Neural crest cell (in vitro differentiated cells): ENCODE data around the gene CETN2. TPM values are rescaled to one million over a fixed set of nuclear protein-coding genes. Genes with fewer than 3 reads are reported as not detected.
"Not testable (repeated sequence)": the region's sequence is repeated elsewhere in the genome, so short reads cannot be mapped to it uniquely, and the experiment has no call there.

Experiments
- DNase-seq: peaks from one replicate; pipeline ENCODE4 v3.0.0; 2021; ENCODE audit warnings: low read depth, mixed read lengths, low spot score
- H3K27ac Mint-ChIP-seq: one replicate; pipeline ENCODE4 v1.8.0; 2021; ENCODE audit warnings: mild to moderate bottlenecking, mixed read lengths; ENCODE audit not compliant: unreplicated experiment
- H3K27me3 Mint-ChIP-seq: 2 replicates; pipeline ENCODE4 v1.8.0; 2021; ENCODE audit warnings: low read depth, mild to moderate bottlenecking, mixed read lengths
- H3K36me3 Mint-ChIP-seq: 2 replicates; pipeline ENCODE4 v1.8.0; 2021; ENCODE audit warnings: low read depth, mild to moderate bottlenecking, mixed read lengths
- H3K4me1 Mint-ChIP-seq: 2 replicates; pipeline ENCODE4 v1.8.0; 2021; ENCODE audit warnings: mixed read lengths
- H3K4me3 Mint-ChIP-seq: one replicate; pipeline ENCODE4 v1.8.0; 2021; ENCODE audit warnings: mild to moderate bottlenecking, mixed read lengths
- H3K9me3 Mint-ChIP-seq: 2 replicates; pipeline ENCODE4 v1.8.0; 2021; ENCODE audit warnings: mixed read lengths
- CTCF ChIP-seq: fragments of 200-600 bp; sonication (generic); conservative IDR thresholded peaks from 2 replicates; pipeline ENCODE4 v1.5.0; 2021; ENCODE audit warnings: antibody characterized with exemption, mild to moderate bottlenecking
- total RNA-seq: library from RNA; stranded (reverse); gene quantifications from 2 replicates; pipeline ENCODE4 v1.2.1, GENCODE V29; 2021

CETN2 gene
- total RNA-seq, 1 donor from 2014 or later = 60.4 TPM

GRCh38 chrX:152813206-152813605 is 17.4 kb downstream of the CETN2 start:
- Mint-ChIP-seq H3K36me3 (no peaks in the 10 kb centered on the region), H3K4me1 (peaks cover 12% of the 10 kb centered on the region), H3K27ac (no peak overlapping the region), H3K4me3 (no peak overlapping the region), H3K27me3 (no peaks in the 10 kb centered on the region), H3K9me3 (no peaks in the 10 kb centered on the region)
- DNase-seq = no peak
- TF ChIP-seq CTCF = no peak

GRCh38 chrX:152810403-152810802 is 20.2 kb downstream of the CETN2 start:
- TF ChIP-seq CTCF = no peak
- Mint-ChIP-seq H3K4me1 (peaks cover 12% of the 10 kb centered on the region), H3K27me3 (no peaks in the 10 kb centered on the region), H3K36me3 (no peaks in the 10 kb centered on the region), H3K9me3 (peaks cover 2% of the 10 kb centered on the region), H3K27ac (no peak overlapping the region), H3K4me3 (no peak overlapping the region)
- no peak for DNase-seq

GRCh38 chrX:152806035-152806434 is 24.5 kb downstream of the CETN2 start:
- no peaks in the 10 kb centered on the region for H3K36me3 Mint-ChIP-seq
- H3K4me1 Mint-ChIP-seq = peaks cover 12% of the 10 kb centered on the region
- no peak for TF ChIP-seq CTCF
- H3K27me3 Mint-ChIP-seq = peaks cover 6% of the 10 kb centered on the region
- H3K9me3 Mint-ChIP-seq = peaks cover 5% of the 10 kb centered on the region
- no peak overlapping the region for H3K27ac Mint-ChIP-seq
- H3K4me3 Mint-ChIP-seq = no peak overlapping the region
- DNase-seq = no peak

- Mint-ChIP-seq H3K27ac (no peak overlapping the region), H3K4me3 (no peak overlapping the region), H3K36me3 (no peaks in the 10 kb centered on the region), H3K4me1 (no peaks in the 10 kb centered on the region), H3K27me3 (peaks cover 9% of the 10 kb centered on the region), H3K9me3 (peaks cover 4% of the 10 kb centered on the region)
- DNase-seq = no peak
- TF ChIP-seq CTCF = no peak
Observed at GRCh38 chrX:152798945-152799344, 31.6 kb downstream of the CETN2 start.

- DNase-seq, H3K9me3 Mint-ChIP-seq, H3K36me3 Mint-ChIP-seq, H3K4me1 Mint-ChIP-seq, H3K27me3 Mint-ChIP-seq, H3K27ac Mint-ChIP-seq, H3K4me3 Mint-ChIP-seq: not testable (repeated sequence)
Observed at GRCh38 chrX:152787062-152787461, 43.5 kb downstream of the CETN2 start.

Other genes starting within 250 kb of the CETN2 start
- 0.84 and 0.91 TPM in 2 replicates for gene GABRQ, start 192.9 kb downstream of the CETN2 start, total RNA-seq
- gene MAGEA3, start 132.0 kb downstream of the CETN2 start, total RNA-seq = not detected in 2 replicates
- gene CSAG2, start 121.5 kb downstream of the CETN2 start, total RNA-seq = not detected in 2 replicates
- gene MAGEA2B, start 116.1 kb downstream of the CETN2 start, total RNA-seq = not detected in 2 replicates
- gene CSAG1, start 97.0 kb downstream of the CETN2 start, total RNA-seq = not detected in 2 replicates
- gene MAGEA12, start 97.0 kb downstream of the CETN2 start, total RNA-seq = not detected in 2 replicates
- not detected in 2 replicates for gene MAGEA2, start 76.9 kb downstream of the CETN2 start, total RNA-seq
- not detected in 2 replicates for gene CSAG3, start 71.5 kb downstream of the CETN2 start, total RNA-seq
- not detected in 2 replicates for gene MAGEA6, start 61.1 kb downstream of the CETN2 start, total RNA-seq
- 49.6 and 49.8 TPM in 2 replicates for gene NSDHL, start 306 bp upstream of the CETN2 start, total RNA-seq
- gene ZNF185, start 67.3 kb upstream of the CETN2 start, total RNA-seq = 2.3 and 2.6 TPM in 2 replicates
- gene PNMA5, start 163.4 kb upstream of the CETN2 start, total RNA-seq = not detected in 2 replicates
- gene PNMA3, start 225.7 kb upstream of the CETN2 start, total RNA-seq = 9.8 and 10.0 TPM in 2 replicates
- 9.7 and 10.4 TPM in 2 replicates for gene PNMA6A, start 241.7 kb upstream of the CETN2 start, total RNA-seq